Measurements from ENCODE around the gene OOSP3. TPM values are rescaled to one million over a fixed set of nuclear protein-coding genes. Genes with fewer than 3 reads are reported as not detected.

OOSP3 gene
- total RNA-seq, 1 experiment from 2014 or later, result not detected

- ChIA-PET POLR2A (no interaction called here), CTCF (interaction anchor here (0.5 kb wide), 1 partner anchor 305 kb away, joined by 3 read pairs; no protein-coding TSS in a partner anchor)
- TF ChIP-seq NFE2L1 (CRISPR knock-in tag; IDR thresholded peaks at IDR 0.05) (no peak), ATF2 (CRISPR knock-in tag; IDR thresholded peaks at IDR 0.05; ENCODE audit: borderline replicate concordance, low read depth) (no peak), ZNF512 (CRISPR knock-in tag; IDR thresholded peaks at IDR 0.05; ENCODE audit: borderline replicate concordance) (no peak), ARID4B (CRISPR knock-in tag; IDR thresholded peaks at IDR 0.05; ENCODE audit: borderline replicate concordance) (no peak), MAX (CRISPR knock-in tag; IDR thresholded peaks at IDR 0.05) (no peak), ZNF423 (CRISPR knock-in tag; IDR thresholded peaks at IDR 0.05) (no peak), CREB1 (CRISPR knock-in tag; IDR thresholded peaks at IDR 0.05) (no peak), E2F5 (CRISPR knock-in tag; IDR thresholded peaks at IDR 0.05) (no peak), ATF6 (CRISPR knock-in tag; IDR thresholded peaks at IDR 0.05) (no peak), ZNF532 (CRISPR knock-in tag; IDR thresholded peaks at IDR 0.05; ENCODE audit: borderline replicate concordance) (no peak), HMGA2 (CRISPR knock-in tag; IDR thresholded peaks at IDR 0.05) (no peak)
- peaks cover 12% of the 10 kb centered on the region for H3K9me3 Mint-ChIP-seq
- no peak overlapping the region for H3K4me3 Mint-ChIP-seq
- ATAC-seq (no peak), DNase-seq (ENCODE audit: low spot score) (no peak)
- H3K27ac Mint-ChIP-seq, result no peak overlapping the region
- peaks cover 2% of the 10 kb centered on the region; the same call in 1 of the 2 replicates for H3K36me3 Mint-ChIP-seq
- H3K27me3 Mint-ChIP-seq (ENCODE audit: low read depth), result no peaks in the 10 kb centered on the region
- no peaks in the 10 kb centered on the region for H3K4me1 Mint-ChIP-seq
These were observed 13.6 kb upstream of the OOSP3 start for GRCh38 chr11:59865031-59865430.
